HepG2 (cell line): ENCODE results near the gene DDX43. TPM values are rescaled to one million over a fixed set of nuclear protein-coding genes. Genes with fewer than 3 reads are reported as not detected.
A peak's percentile ranks its signal among the peaks of the same experiment; 100 is the strongest.

Experiments used
- AHR ChIP-seq: IDR thresholded peaks from 2 replicates; pipeline ENCODE4 v1.6.1; 2018; ENCODE audit warnings: missing genetic modification reagents, missing compliant biosample characterization
- ARHGAP35 ChIP-seq: sonication (generic); formaldehyde crosslinking; IDR thresholded peaks from 2 replicates; pipeline ENCODE4 v1.9.0; 2022; ENCODE audit warnings: mild to moderate bottlenecking, inconsistent platforms, moderate library complexity, missing genetic modification reagents, borderline replicate concordance
- CENPBD1 ChIP-seq: sonication (generic); formaldehyde crosslinking; IDR thresholded peaks from 2 replicates; pipeline ENCODE4 v1.8.0; 2022; ENCODE audit warnings: missing genetic modification reagents, low read depth, mild to moderate bottlenecking, borderline replicate concordance
- ELF3 ChIP-seq: IDR thresholded peaks from 2 replicates; pipeline ENCODE4 v1.6.1; 2016; ENCODE audit warnings: missing genetic modification reagents, missing compliant biosample characterization
- ESRRA ChIP-seq: sonication (generic); formaldehyde crosslinking; IDR thresholded peaks from 2 replicates; pipeline ENCODE4 v1.5.1; 2020; ENCODE audit warnings: mild to moderate bottlenecking, low read depth, missing genetic modification reagents
- FOSL2 ChIP-seq: sonication (generic); formaldehyde crosslinking; IDR thresholded peaks from 2 replicates; pipeline ENCODE4 v1.4.0; 2020; ENCODE audit warnings: missing genetic modification reagents
- GTF2F1 ChIP-seq: fragments of 150-350 bp; IDR thresholded peaks from 2 replicates; pipeline ENCODE4 v1.6.1; 2014; ENCODE audit warnings: low read length
- HDAC6 ChIP-seq: fragments of 200-600 bp; sonication (generic); IDR thresholded peaks from 2 replicates; pipeline ENCODE4 v1.7.0; 2017; ENCODE audit warnings: mild to moderate bottlenecking, antibody characterized with exemption, low read length, low read depth
- HNRNPLL ChIP-seq: fragments of 200-400 bp; formaldehyde crosslinking; IDR thresholded peaks from 2 replicates; pipeline ENCODE4 v1.6.1; 2017; ENCODE audit warnings: mild to moderate bottlenecking, low read depth, low read length; ENCODE audit not compliant: poor library complexity, severe bottlenecking
- KDM3A ChIP-seq: IDR thresholded peaks from 2 replicates; pipeline ENCODE4 v1.6.1; 2018; ENCODE audit warnings: low read depth, missing compliant biosample characterization
- MED13 ChIP-seq: sonication (generic); formaldehyde crosslinking; IDR thresholded peaks from 2 replicates; pipeline ENCODE4 v1.5.0; 2020; ENCODE audit warnings: missing genetic modification reagents
- SIX1 ChIP-seq: sonication (generic); formaldehyde crosslinking; IDR thresholded peaks from 2 replicates; pipeline ENCODE4 v1.4.0; 2020; ENCODE audit warnings: missing genetic modification reagents, borderline replicate concordance
- SRF ChIP-seq: IDR thresholded peaks from 2 replicates; pipeline ENCODE4 v1.6.1; 2011; ENCODE audit warnings: mild to moderate bottlenecking, low read depth, low read length, moderate library complexity
- STAG1 ChIP-seq: sonication (generic); formaldehyde crosslinking; IDR thresholded peaks from 2 replicates; pipeline ENCODE4 v1.4.0; 2020; ENCODE audit warnings: missing genetic modification reagents
- UBTF ChIP-seq: sonication (generic); formaldehyde crosslinking; IDR thresholded peaks from 2 replicates; pipeline ENCODE4 v1.4.0; 2020; ENCODE audit warnings: mild to moderate bottlenecking, missing genetic modification reagents
- ZBTB21 ChIP-seq: sonication (generic); formaldehyde crosslinking; IDR thresholded peaks from 2 replicates; pipeline ENCODE4 v1.4.0; 2020; ENCODE audit warnings: missing genetic modification reagents
- ZBTB7A ChIP-seq: sonication (generic); formaldehyde crosslinking; IDR thresholded peaks from 2 replicates; pipeline ENCODE4 v1.8.0; 2022; ENCODE audit warnings: mild to moderate bottlenecking, missing genetic modification reagents
- ZKSCAN8 ChIP-seq: IDR thresholded peaks from 2 replicates; pipeline ENCODE4 v1.6.1; 2016; ENCODE audit warnings: borderline replicate concordance, missing genetic modification reagents, missing compliant biosample characterization
- ZNF503 ChIP-seq: sonication (generic); formaldehyde crosslinking; IDR thresholded peaks from 2 replicates; pipeline ENCODE4 v1.4.0; 2020; ENCODE audit warnings: missing genetic modification reagents
- ZNF567 ChIP-seq: sonication (generic); formaldehyde crosslinking; IDR thresholded peaks from 2 replicates; pipeline ENCODE4 v1.8.1; 2023; ENCODE audit warnings: mild to moderate bottlenecking, missing genetic modification reagents, borderline replicate concordance
- ZNF589 ChIP-seq: sonication (generic); formaldehyde crosslinking; conservative IDR thresholded peaks from 2 replicates; pipeline ENCODE4 v1.8.0; 2022; ENCODE audit warnings: mild to moderate bottlenecking, moderate library complexity, missing genetic modification reagents
- polyA plus RNA-seq, 8 experiments: library from polyadenylated mRNA; depleted of rRNA in 3 of 8; stranded (reverse) in 7 of 8; unstranded in 1 of 8; fragments of >200 nt; fragmentation: Illumina TruSeq in 4 of 8; extraction: Trizol in 4 of 8; gene quantifications; 2 replicates each; pipeline versions ENCODE4 v1.2.1 to v1.2.3, GENCODE V29; 2011 to 2016; ENCODE audit warnings: low read depth in 4 of 8, missing spikeins in 1 of 8, mixed read lengths in 1 of 8; ENCODE audit not compliant: insufficient read depth in 1 of 8
- total RNA-seq, 5 experiments: library from RNA; depleted of rRNA; stranded (reverse); fragments of >200 nt; fragmentation: Illumina TruSeq; extraction: Trizol; gene quantifications; 2 replicates each; pipeline ENCODE4 v1.2.3, GENCODE V29; 2016; ENCODE audit warnings: low read depth in 1 of 5
- TF ChIP-seq, protein P1 (sequence below): sonication (generic); formaldehyde crosslinking; IDR thresholded peaks from 2 replicates; pipeline ENCODE4 v1.5.0; 2020; ENCODE audit warnings: mild to moderate bottlenecking, missing genetic modification reagents, moderate library complexity
- TF ChIP-seq, protein P2 (sequence below): sonication (generic); formaldehyde crosslinking; IDR thresholded peaks from 2 replicates; pipeline ENCODE4 v1.4.0; 2020; ENCODE audit warnings: missing genetic modification reagents

The DDX43 gene
- total and polyA plus RNA-seq, 2 of the 13 experiments (the other 11 are each of a cell fraction or from before 2014, with no cell fraction given), result not detected

DNA sequence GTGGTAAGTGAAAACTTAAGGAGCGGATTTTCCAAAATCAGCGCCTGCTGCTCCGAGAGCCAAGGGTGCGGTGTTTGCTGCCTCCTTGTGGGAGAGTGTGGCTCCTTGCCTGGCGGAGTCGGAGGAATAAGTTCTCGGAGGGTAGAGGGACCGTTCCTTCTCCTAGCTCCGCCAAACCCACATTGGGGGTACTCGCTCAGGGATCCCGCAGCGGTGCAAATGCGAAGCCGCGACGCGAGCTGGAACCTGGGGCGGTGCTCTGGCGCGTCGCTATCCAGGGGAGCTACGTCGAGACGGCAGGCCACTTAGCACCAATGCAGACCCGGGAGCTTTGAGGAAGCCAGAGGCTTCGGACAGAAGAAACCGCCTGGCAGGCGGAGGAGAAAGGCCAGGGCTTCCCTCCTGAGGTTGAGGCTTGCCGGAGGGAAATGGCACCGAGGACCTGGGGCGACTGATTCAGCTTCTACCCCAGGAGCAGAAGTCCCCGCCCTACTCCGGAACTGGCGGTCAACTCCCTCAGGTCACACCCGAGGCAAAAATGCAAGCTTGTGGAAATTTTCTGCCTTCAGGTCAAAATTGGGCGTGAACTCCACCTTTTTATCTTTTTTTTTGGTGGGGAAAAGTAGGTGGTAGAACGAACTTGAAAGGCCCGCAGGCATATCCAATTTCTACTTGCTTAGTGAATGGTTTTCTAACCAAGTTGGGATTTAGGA is 5.7 kb upstream of the DDX43 start (continued):
- TF ChIP-seq, protein P1, sequence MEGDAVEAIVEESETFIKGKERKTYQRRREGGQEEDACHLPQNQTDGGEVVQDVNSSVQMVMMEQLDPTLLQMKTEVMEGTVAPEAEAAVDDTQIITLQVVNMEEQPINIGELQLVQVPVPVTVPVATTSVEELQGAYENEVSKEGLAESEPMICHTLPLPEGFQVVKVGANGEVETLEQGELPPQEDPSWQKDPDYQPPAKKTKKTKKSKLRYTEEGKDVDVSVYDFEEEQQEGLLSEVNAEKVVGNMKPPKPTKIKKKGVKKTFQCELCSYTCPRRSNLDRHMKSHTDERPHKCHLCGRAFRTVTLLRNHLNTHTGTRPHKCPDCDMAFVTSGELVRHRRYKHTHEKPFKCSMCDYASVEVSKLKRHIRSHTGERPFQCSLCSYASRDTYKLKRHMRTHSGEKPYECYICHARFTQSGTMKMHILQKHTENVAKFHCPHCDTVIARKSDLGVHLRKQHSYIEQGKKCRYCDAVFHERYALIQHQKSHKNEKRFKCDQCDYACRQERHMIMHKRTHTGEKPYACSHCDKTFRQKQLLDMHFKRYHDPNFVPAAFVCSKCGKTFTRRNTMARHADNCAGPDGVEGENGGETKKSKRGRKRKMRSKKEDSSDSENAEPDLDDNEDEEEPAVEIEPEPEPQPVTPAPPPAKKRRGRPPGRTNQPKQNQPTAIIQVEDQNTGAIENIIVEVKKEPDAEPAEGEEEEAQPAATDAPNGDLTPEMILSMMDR (CRISPR knock-in tag), result peak; percentile 74
- TF ChIP-seq GTF2F1 (no peak), ESRRA (no peak), ZKSCAN8 (CRISPR knock-in tag) (no peak), FOSL2 (CRISPR knock-in tag) (0 out of 2 replicates have a peak, but pooled peaks have one; percentile 6), CENPBD1 (CRISPR knock-in tag) (no peak), SRF (no peak), ZNF503 (no peak), ZNF589 (no peak), ZBTB7A (no peak), HNRNPLL (peak; percentile 32), SIX1 (CRISPR knock-in tag) (no peak), KDM3A (CRISPR knock-in tag) (no peak), UBTF (CRISPR knock-in tag) (0 out of 2 replicates have a peak, but pooled peaks have one; percentile 21), MED13 (CRISPR knock-in tag) (no peak), STAG1 (CRISPR knock-in tag) (peak; percentile 62), HDAC6 (no peak), ZNF567 (CRISPR knock-in tag) (no peak), ELF3 (CRISPR knock-in tag) (no peak), ARHGAP35 (CRISPR knock-in tag) (no peak), AHR (CRISPR knock-in tag) (no peak), ZBTB21 (no peak)
- TF ChIP-seq, protein P2, sequence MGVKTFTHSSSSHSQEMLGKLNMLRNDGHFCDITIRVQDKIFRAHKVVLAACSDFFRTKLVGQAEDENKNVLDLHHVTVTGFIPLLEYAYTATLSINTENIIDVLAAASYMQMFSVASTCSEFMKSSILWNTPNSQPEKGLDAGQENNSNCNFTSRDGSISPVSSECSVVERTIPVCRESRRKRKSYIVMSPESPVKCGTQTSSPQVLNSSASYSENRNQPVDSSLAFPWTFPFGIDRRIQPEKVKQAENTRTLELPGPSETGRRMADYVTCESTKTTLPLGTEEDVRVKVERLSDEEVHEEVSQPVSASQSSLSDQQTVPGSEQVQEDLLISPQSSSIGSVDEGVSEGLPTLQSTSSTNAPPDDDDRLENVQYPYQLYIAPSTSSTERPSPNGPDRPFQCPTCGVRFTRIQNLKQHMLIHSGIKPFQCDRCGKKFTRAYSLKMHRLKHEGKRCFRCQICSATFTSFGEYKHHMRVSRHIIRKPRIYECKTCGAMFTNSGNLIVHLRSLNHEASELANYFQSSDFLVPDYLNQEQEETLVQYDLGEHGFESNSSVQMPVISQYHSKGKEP (CRISPR knock-in tag), result no peak
